Esophagus muscularis mucosa (tissue), 4 donors: ENCODE results near the gene BCL11B. TPM values are rescaled to one million over a fixed set of nuclear protein-coding genes. Genes with fewer than 3 reads are reported as not detected.
A peak's percentile ranks its signal among the peaks of the same experiment; 100 is the strongest.

ENCODE experiments used
- DNase-seq: peaks from one replicate; pipeline ENCODE4 v3.0.0-alpha.2; 2017; ENCODE audit errors: extremely low spot score
- H3K27ac ChIP-seq, 4 donors: fragments of 200-600 bp; sonication (generic); replicated peaks in 1 of 4; 1 replicate in 3 of 4; 2 replicates in 1 of 4; pipeline ENCODE4 v1.5.1; 2016 to 2019; ENCODE audit warnings: mild to moderate bottlenecking in 1 of 4
- H3K27me3 ChIP-seq, 4 donors: fragments of 200-600 bp; sonication (generic); one replicate each; pipeline versions ENCODE4 v1.5.1 to v1.6.0; 2016 to 2019
- H3K36me3 ChIP-seq, 4 donors: fragments of 200-600 bp; sonication (generic); one replicate each; pipeline ENCODE4 v1.5.1; 2016 to 2019
- H3K4me1 ChIP-seq, 4 donors: fragments of 200-600 bp; sonication (generic); one replicate each; pipeline ENCODE4 v1.5.1; 2016 to 2019
- H3K4me3 ChIP-seq, 4 donors: fragments of 200-600 bp; sonication (generic); 1 replicate in 2 of 4; 2 replicates in 2 of 4; pipeline ENCODE4 v1.5.1; 2016 to 2019; ENCODE audit warnings: mild to moderate bottlenecking in 4 of 4, moderate library complexity in 1 of 4
- H3K9me3 ChIP-seq, 4 donors: fragments of 200-600 bp; sonication (generic); 1 replicate in 3 of 4; 2 replicates in 1 of 4; pipeline ENCODE4 v1.5.1; 2016 to 2019
- CTCF ChIP-seq, 3 experiments: fragments of 200-600 bp in 2 of 3; fragments of 450-650 bp in 1 of 3; sonication (generic) in 2 of 3; IDR thresholded peaks; one replicate each; pipeline ENCODE4 v1.5.1; 2017 to 2019; ENCODE audit warnings: antibody characterized with exemption in 3 of 3, mild to moderate bottlenecking in 2 of 3, moderate library complexity in 1 of 3
- EP300 ChIP-seq: sonication (generic); formaldehyde crosslinking; IDR thresholded peaks from one replicate; pipeline ENCODE4 v1.6.1; 2017; ENCODE audit warnings: antibody characterized with exemption
- POLR2A ChIP-seq: fragments of 450-650 bp; IDR thresholded peaks from one replicate; pipeline ENCODE4 v1.6.1; 2017; ENCODE audit warnings: antibody characterized with exemption, moderate library complexity, mild to moderate bottlenecking, low read depth
- POLR2AphosphoS5 ChIP-seq, 2 donors: sonication (generic); formaldehyde crosslinking; IDR thresholded peaks; one replicate each; pipeline ENCODE4 v1.6.1; 2017; ENCODE audit warnings: antibody characterized with exemption in 2 of 2
- WGBS: methylation state at CpG from one replicate; pipeline ENCODE4 v1.1.5; 2018; 5-methylcytosine and 5-hydroxymethylcytosine counted together
- intact Hi-C: fragments of 100-400 bp; cut with DNase I; formaldehyde crosslinking; loops from one replicate; pipeline ENCODE4 v1.15.1; 2023
- total RNA-seq, 4 donors: library from RNA; depleted of rRNA; stranded (reverse); fragments of >200 nt; gene quantifications; one replicate each; pipeline versions ENCODE4 v1.1.0 to v1.2.1, GENCODE V29; 2016

BCL11B gene
- total RNA-seq, 4 donors from 2014 or later = 0.34 to 0.65 (median 0.46) TPM

DNA sequence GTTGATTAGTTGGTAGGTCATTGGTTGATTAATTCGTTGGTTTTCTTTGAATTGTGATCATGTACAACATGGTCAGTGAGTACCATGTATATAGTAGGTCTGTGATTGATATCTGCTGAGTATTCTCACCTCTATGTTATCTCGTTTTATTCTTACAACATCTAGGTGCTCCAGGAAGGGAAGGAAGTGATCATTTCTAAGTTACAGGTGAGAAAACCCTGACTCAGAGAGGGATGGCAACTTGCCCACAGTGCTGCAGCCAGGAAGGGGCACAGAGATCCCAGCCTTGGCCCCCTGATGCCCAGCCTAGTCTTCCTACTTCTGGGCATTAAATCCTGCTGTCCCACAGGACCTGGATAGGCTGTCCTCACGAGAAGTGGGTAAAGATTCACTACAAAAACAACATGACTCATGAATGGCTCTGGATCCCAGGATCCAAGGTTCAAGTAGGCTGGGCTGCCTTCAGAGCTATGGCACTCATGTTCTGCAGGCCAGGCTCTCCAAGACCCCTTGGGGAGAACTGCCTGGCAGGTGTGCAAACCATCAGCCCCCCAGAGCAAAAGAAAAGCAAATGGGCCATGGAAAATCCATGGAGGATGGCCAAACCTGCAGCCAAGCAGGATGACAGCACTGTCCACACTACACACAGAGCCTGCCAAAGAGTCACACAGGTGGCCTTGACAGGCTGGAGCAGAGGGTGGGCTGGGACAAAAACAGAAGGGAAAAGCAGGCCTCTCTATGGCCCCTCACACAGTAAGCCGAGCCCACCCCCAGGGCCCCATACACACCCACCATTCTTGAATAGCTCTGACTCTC lies 146.2 kb downstream of the BCL11B start:
- DNase-seq = peak; percentile 88
- no peaks in the 10 kb centered on the region for H3K9me3 ChIP-seq
- H3K4me1 ChIP-seq = peaks cover 0 to 7% (median 0%) of the 10 kb centered on the region in 4 donors
- WGBS = 90% methylated on average over 4 of the region's 4 CpGs
- H3K4me3 ChIP-seq = no peak overlapping the region
- H3K27ac ChIP-seq = no peak overlapping the region
- H3K36me3 ChIP-seq = no peaks in the 10 kb centered on the region
- no peak for TF ChIP-seq EP300
- no peak for TF ChIP-seq POLR2A
- TF ChIP-seq CTCF (IDR thresholded peaks at IDR 0.05) = no peak
- TF ChIP-seq POLR2AphosphoS5 (IDR thresholded peaks at IDR 0.05) = no peak
- intact Hi-C loops = no loop called here
- H3K27me3 ChIP-seq = peaks cover 0 to 11% (median 0%) of the 10 kb centered on the region in 4 donors

- Histone ChIP-seq H3K4me1 (peaks cover 0 to 7% (median 0%) of the 10 kb centered on the region in 4 donors), H3K27ac (no peak overlapping the region), H3K4me3 (no peak overlapping the region), H3K9me3 (no peaks in the 10 kb centered on the region), H3K36me3 (no peaks in the 10 kb centered on the region), H3K27me3 (peaks cover 0 to 18% (median 0%) of the 10 kb centered on the region in 4 donors)
- intact Hi-C loops = no loop called here
- no peak for TF ChIP-seq POLR2A
- TF ChIP-seq CTCF (IDR thresholded peaks at IDR 0.05) = no peak
- 88% methylated on average over 10 of the region's 10 CpGs for WGBS
- DNase-seq = peak; percentile 68
These were observed 146.9 kb downstream of the BCL11B start for GRCh38 chr14:99125113-99125512.

DNA sequence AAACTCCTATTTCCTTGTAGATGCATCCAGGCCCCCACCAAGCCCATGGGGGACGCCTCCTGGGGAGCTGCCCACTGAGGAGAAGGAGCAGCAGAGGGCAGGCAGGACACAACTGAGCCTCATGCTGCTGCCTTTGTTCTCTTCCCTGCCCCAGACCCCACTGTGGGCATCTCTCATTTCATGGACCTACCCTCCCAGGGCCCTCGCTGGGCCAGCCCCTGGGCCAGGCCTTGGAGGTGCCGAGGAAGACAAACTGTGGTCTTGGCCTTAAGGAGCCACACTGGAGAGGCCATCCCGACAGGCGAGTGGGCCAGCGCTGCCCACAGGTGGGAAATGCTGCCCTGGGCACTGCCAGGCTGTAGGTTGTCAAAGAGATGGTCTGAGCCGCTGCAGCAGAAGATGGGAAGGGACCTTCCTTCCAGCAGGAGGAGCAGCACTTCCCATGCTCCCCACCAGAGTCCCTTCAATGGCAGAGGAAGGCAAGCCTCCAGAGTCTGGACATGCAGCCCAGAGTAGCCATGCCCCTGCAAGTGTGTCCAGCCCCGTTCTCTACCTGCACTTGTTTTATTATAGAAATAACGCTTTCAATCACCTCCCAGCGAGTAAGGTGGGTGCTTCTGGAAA lies 147.4 kb downstream of the BCL11B start:
- DNase-seq = peak; percentile 64

GRCh38 chr14:99123208-99123870 lies 148.7 kb downstream of the BCL11B start:
- Histone ChIP-seq H3K27ac (no peak overlapping the region), H3K27me3 (peaks cover 0 to 34% (median 6%) of the 10 kb centered on the region in 4 donors), H3K4me3 (no peak overlapping the region), H3K9me3 (no peaks in the 10 kb centered on the region), H3K4me1 (peaks cover 0 to 7% (median under 1%) of the 10 kb centered on the region in 4 donors), H3K36me3 (no peaks in the 10 kb centered on the region)
- peak; percentile 88 for DNase-seq
- TF ChIP-seq POLR2A = no peak
- TF ChIP-seq CTCF (IDR thresholded peaks at IDR 0.05) = no peak
- no peak for TF ChIP-seq EP300
- no peak for TF ChIP-seq POLR2AphosphoS5 (IDR thresholded peaks at IDR 0.05)
- WGBS = 91% methylated on average over 9 of the region's 9 CpGs
- intact Hi-C loops = no loop called here

More for the DNA sequence above, 147.4 kb downstream of the BCL11B start:
- no peak overlapping the region for H3K4me3 ChIP-seq
- H3K9me3 ChIP-seq = no peaks in the 10 kb centered on the region
- peaks cover 0 to 7% (median 0%) of the 10 kb centered on the region in 4 donors for H3K4me1 ChIP-seq
- TF ChIP-seq POLR2AphosphoS5 (IDR thresholded peaks at IDR 0.05) = no peak
- TF ChIP-seq POLR2A = no peak
- no peak for TF ChIP-seq EP300
- TF ChIP-seq CTCF (IDR thresholded peaks at IDR 0.05) = no peak
- intact Hi-C loops = no loop called here
- peaks cover 0 to 22% (median 1%) of the 10 kb centered on the region in 4 donors for H3K27me3 ChIP-seq
- no peaks in the 10 kb centered on the region for H3K36me3 ChIP-seq
- no peak overlapping the region for H3K27ac ChIP-seq
- 91% methylated on average over 10 of the region's 10 CpGs for WGBS
